Vagina (tissue), 2 donors: Measurements from ENCODE around the gene TNRC6C. TPM values are rescaled to one million over a fixed set of nuclear protein-coding genes. Genes with fewer than 3 reads are reported as not detected.
"Not testable (repeated sequence)": the region's sequence is repeated elsewhere in the genome, so short reads cannot be mapped to it uniquely, and the experiment has no call there.

Source experiments
- DNase-seq, 2 donors: peaks; one replicate each; pipeline ENCODE4 v3.0.0-alpha.2; 2017; ENCODE audit errors: extremely low spot score in 2 of 2
- H3K27ac ChIP-seq: fragments of 200-600 bp; sonication (generic); one replicate; pipeline ENCODE4 v1.5.1; 2019
- H3K27me3 ChIP-seq: fragments of 200-600 bp; sonication (generic); one replicate; pipeline ENCODE4 v1.5.1; 2019
- H3K36me3 ChIP-seq, 2 donors: fragments of 200-600 bp; sonication (generic); one replicate each; pipeline ENCODE4 v1.5.1; 2017 to 2019
- H3K4me1 ChIP-seq: fragments of 200-600 bp; sonication (generic); one replicate; pipeline ENCODE4 v1.5.1; 2019
- H3K4me3 ChIP-seq, 2 donors: fragments of 200-600 bp; sonication (generic); 1 replicate in 1 of 2; 2 replicates in 1 of 2; pipeline ENCODE4 v1.5.1; 2016 to 2019
- H3K9me3 ChIP-seq: fragments of 200-600 bp; sonication (generic); one replicate; pipeline ENCODE4 v1.5.1; 2019
- CTCF ChIP-seq, 3 experiments: fragments of 450-650 bp in 2 of 3; fragments of 200-600 bp in 1 of 3; sonication (generic) in 1 of 3; IDR thresholded peaks; one replicate each; pipeline ENCODE4 v1.5.1; 2017 to 2019; ENCODE audit warnings: antibody characterized with exemption in 3 of 3, mild to moderate bottlenecking in 2 of 3, moderate library complexity in 2 of 3
- POLR2A ChIP-seq, 2 donors: fragments of 450-650 bp; IDR thresholded peaks; one replicate each; pipeline ENCODE4 v1.6.1; 2017; ENCODE audit warnings: antibody characterized with exemption in 2 of 2, mild to moderate bottlenecking in 2 of 2, moderate library complexity in 2 of 2
- POLR2AphosphoS5 ChIP-seq, 2 donors: sonication (generic); formaldehyde crosslinking; IDR thresholded peaks; one replicate each; pipeline ENCODE4 v1.9.0; 2017; ENCODE audit warnings: antibody characterized with exemption in 2 of 2, mild to moderate bottlenecking in 2 of 2, low read depth in 1 of 2; ENCODE audit not compliant: insufficient read depth in 1 of 2
- intact Hi-C: fragments of 100-400 bp; cut with DNase I; formaldehyde crosslinking; loops from one replicate; pipeline ENCODE4 v1.15.1; 2023
- total RNA-seq: library from RNA; depleted of rRNA; stranded (reverse); fragments of >200 nt; gene quantifications from one replicate; pipeline ENCODE4 v1.2.3, GENCODE V29; 2016

TNRC6C gene
- total RNA-seq, 1 donor from 2014 or later: 14.7 TPM

GRCh38 chr17:78112518-78113471 is 154.3 kb downstream of the TNRC6C start:
- Histone ChIP-seq H3K4me1 (peaks cover 27% of the 10 kb centered on the region), H3K4me3 (no peak overlapping the region), H3K9me3 (no peaks in the 10 kb centered on the region), H3K27ac (no peak overlapping the region), H3K36me3 (no peaks in the 10 kb centered on the region), H3K27me3 (no peaks in the 10 kb centered on the region)
- intact Hi-C loops: loop anchor here (5.0 kb wide), 2 partner anchors 65 to 140 kb away; no protein-coding TSS in a partner anchor
- TF ChIP-seq POLR2AphosphoS5 (IDR thresholded peaks at IDR 0.05; ENCODE audit: insufficient read depth in 1 of 2, low read depth in 1 of 2) (peak in 1 of 2 donors; percentile 40), POLR2A (IDR thresholded peaks at IDR 0.05) (no peak), CTCF (IDR thresholded peaks at IDR 0.05) (peak; percentile 96 to 99 (median 99))
- DNase-seq: no peak

DNA sequence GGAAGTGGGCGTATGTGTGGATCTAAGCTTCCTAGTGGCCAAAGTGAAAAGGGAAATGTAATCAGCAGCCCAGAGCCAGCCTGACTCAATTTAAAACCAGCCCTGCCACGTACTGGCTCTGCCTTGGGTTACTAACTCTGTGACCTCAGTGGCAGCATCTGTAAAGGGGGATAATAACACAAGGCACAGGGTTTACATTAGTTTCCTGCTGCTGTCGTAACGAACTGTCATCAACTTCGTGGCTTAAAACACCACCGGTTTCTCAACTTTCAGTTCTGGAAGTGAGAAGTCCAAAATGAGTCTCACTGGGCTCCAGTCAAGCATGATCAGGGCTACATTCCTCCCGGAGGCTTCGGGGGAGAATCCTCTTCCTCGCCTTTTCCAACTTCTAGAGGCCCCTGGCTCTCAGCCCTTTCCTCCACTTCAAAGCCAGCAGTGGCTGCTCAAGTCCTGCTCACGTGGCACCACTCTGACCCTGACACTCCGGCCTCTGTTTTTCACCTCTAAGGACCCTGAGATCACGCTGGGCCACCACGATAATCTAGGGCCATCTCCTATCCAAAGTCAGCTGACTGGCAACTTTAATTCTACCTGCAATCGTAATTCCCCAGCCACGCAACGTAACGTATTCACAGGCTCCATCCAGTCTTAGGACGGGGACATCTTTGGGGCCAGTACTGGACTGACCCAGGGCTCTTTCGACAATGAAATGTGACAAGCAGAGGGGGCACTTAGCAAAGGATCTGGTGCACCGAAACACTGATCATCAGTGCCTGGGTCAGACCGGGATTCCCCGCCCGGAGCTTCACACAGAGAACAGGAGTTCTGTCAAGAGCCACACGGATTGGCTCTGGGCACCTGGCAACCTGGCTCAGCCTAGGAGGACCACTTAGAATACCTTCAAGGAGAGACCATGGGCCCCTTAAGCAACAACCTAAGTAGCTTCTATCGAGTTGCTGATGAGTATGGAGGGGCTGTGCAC is 155.6 kb downstream of the TNRC6C start:
- TF ChIP-seq POLR2AphosphoS5 (IDR thresholded peaks at IDR 0.05; ENCODE audit: insufficient read depth in 1 of 2, low read depth in 1 of 2): no peak
- TF ChIP-seq POLR2A (IDR thresholded peaks at IDR 0.05): no peak
- no peak for TF ChIP-seq CTCF (IDR thresholded peaks at IDR 0.05)
- intact Hi-C loops: loop anchor here (5.0 kb wide), 2 partner anchors 63 to 138 kb away; no protein-coding TSS in a partner anchor
- no peaks in the 10 kb centered on the region for H3K27me3 ChIP-seq
- H3K27ac ChIP-seq: no peak overlapping the region
- H3K4me3 ChIP-seq: no peak overlapping the region
- no peaks in the 10 kb centered on the region for H3K36me3 ChIP-seq
- H3K4me1 ChIP-seq: peaks cover 29% of the 10 kb centered on the region
- DNase-seq: no peak
- H3K9me3 ChIP-seq: no peaks in the 10 kb centered on the region

DNA sequence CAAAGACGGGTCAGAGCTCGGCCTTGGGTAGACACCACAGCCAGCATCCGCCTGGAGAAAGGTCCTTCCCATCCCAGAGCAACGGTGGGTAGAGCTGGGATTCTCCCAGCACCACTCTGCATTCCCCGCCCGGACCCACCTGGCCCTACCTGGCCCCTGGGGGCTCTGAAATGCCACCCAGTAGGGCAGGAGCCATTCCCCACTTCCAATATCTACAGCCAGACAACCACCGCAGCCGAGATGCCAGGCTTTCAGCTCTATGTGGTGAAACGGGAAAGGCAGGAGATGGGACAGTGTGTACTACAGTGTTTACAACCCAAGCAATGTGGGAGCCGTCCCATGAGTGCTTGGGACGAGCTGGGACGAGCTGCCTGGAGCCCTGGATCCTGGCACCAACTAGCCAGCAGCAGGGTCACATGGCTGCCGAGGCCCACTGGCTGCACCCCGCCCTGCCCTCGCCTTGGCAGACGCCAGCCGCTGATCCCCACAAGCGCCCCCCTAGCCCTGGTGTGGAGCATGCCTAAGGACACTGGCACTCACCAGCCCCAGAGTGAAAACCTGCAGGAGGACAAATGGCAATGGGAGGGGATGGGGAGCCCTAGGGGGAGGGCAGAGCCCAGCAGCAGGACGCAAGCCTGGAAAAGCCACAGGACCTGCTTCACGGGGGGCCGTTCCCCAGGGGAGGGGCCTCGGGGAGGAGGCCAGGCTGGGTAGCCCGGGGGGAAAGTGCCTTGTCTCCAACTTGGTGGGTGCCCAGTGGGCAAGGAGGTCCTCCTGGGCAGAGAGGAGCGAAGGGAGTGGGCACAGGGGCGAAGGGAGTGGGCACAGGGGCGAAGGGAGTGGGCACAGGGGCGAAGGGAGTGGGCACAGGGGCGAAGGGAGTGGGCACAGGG is 156.6 kb downstream of the TNRC6C start:
- Histone ChIP-seq H3K27me3 (no peaks in the 10 kb centered on the region), H3K4me1 (peaks cover 29% of the 10 kb centered on the region), H3K9me3 (no peaks in the 10 kb centered on the region), H3K27ac (no peak overlapping the region), H3K36me3 (no peaks in the 10 kb centered on the region), H3K4me3 (no peak overlapping the region)
- intact Hi-C loops: loop anchor here (5.0 kb wide), 2 partner anchors 62 to 137 kb away; no protein-coding TSS in a partner anchor
- no peak for TF ChIP-seq CTCF (IDR thresholded peaks at IDR 0.05)
- TF ChIP-seq POLR2AphosphoS5 (IDR thresholded peaks at IDR 0.05; ENCODE audit: insufficient read depth in 1 of 2, low read depth in 1 of 2): peak in 1 of 2 donors; percentile 24
- DNase-seq: no peak

- peaks cover 29% of the 10 kb centered on the region for H3K4me1 ChIP-seq
- intact Hi-C loops, H3K27me3 ChIP-seq, H3K9me3 ChIP-seq, DNase-seq, H3K36me3 ChIP-seq, H3K4me3 ChIP-seq, H3K27ac ChIP-seq: not testable (repeated sequence)
Measured at GRCh38 chr17:78115803-78116202, 157.3 kb downstream of the TNRC6C start.
